ENCODE data around the gene APOA5.

The APOA5 gene

GRCh38 chr11:116796548-116796947 is 4.9 kb upstream of the APOA5 start:
- no peak for DNase-seq

GRCh38 chr11:116794851-116795250 is 3.2 kb upstream of the APOA5 start:
- no peak for DNase-seq

- DNase-seq: no peak
Observed at GRCh38 chr11:116793772-116794097, 2.1 kb upstream of the APOA5 start.

GRCh38 chr11:116792869-116793771 is 1.4 kb upstream of the APOA5 start:
- DNase-seq: no peak

- no peak for DNase-seq
Observed at GRCh38 chr11:116792144-116792868, 627 bp upstream of the APOA5 start.

- peak; percentile 23 for DNase-seq
Observed at GRCh38 chr11:116791002-116791812, 472 bp downstream of the APOA5 start.

- DNase-seq: no peak
Observed at GRCh38 chr11:116790167-116791001, 1.3 kb downstream of the APOA5 start.

- DNase-seq: no peak
Observed at GRCh38 chr11:116788975-116789374, 2.7 kb downstream of the APOA5 start.

- DNase-seq: no peak
Observed at GRCh38 chr11:116788534-116788933, 3.1 kb downstream of the APOA5 start.

GRCh38 chr11:116787786-116788486 is 3.7 kb downstream of the APOA5 start, which contains the start of gene ZPR1:
TSS of gene ZPR1 (minus strand) at chr11:116788023. CDS start at chr11:116787990, 33 bp downstream.
- DNase-seq: peak; percentile 75

- DNase-seq: no peak
Observed at GRCh38 chr11:116787436-116787785, 4.3 kb downstream of the APOA5 start.

GRCh38 chr11:116786966-116787365 is 4.7 kb downstream of the APOA5 start:
- DNase-seq: no peak

GRCh38 chr11:116786326-116786725 is 5.4 kb downstream of the APOA5 start:
- DNase-seq: no peak

GRCh38 chr11:116782728-116783127 is 9.0 kb downstream of the APOA5 start:
- DNase-seq: no peak

GRCh38 chr11:116778556-116778955 is 13.1 kb downstream of the APOA5 start:
- no peak for DNase-seq

- DNase-seq: no peak
Observed at GRCh38 chr11:116777056-116777455, 14.6 kb downstream of the APOA5 start.

GRCh38 chr11:116776522-116776984 is 15.1 kb downstream of the APOA5 start:
- DNase-seq: no peak

- no peak for DNase-seq
Observed at GRCh38 chr11:116775975-116776374, 15.7 kb downstream of the APOA5 start.

- DNase-seq: no peak
Observed at GRCh38 chr11:116774661-116775060, 17.0 kb downstream of the APOA5 start.

- DNase-seq: no peak
Observed at GRCh38 chr11:116773203-116774097, 18.2 kb downstream of the APOA5 start.

Data from NCI-H1105 treated with DMSO at 0.1 percent for 48 hours (cell line).